GM21447 (cell line): ENCODE data around the gene FBN2.

Source experiments
- ATAC-seq: cut with Tn5 transposase; IDR thresholded peaks from one replicate; pipeline ENCODE4 v1.9.1; 2021; ENCODE audit not compliant: unreplicated experiment

The FBN2 gene

GRCh38 chr5:128538000-128538249 is at the start of gene FBN2:
TSS of gene FBN2 (minus strand) at chr5:128538245. CDS start at chr5:128537603, 642 bp downstream.
- no peak for ATAC-seq

- no peak for ATAC-seq
Measured at GRCh38 chr5:128587275-128587674, 49.2 kb upstream of the FBN2 start.

DNA sequence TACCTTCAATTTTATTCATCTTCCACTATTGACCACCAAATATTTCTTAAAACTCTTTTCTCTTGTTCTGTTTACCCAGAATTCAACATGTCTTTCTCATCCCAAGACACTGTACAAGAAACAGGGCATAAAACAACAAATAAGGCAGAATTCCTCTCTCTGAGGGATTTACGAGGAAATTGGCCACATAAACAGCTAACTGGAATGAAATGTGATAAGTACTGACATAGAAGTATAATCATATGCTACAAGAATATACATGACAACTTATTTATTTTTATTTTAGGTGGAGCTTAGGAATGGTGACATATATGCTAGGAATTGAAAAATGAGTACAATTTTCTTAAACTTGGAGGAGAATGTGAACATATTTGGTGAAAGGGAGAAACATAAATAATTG is 48.8 kb upstream of the FBN2 start:
- no peak for ATAC-seq

DNA sequence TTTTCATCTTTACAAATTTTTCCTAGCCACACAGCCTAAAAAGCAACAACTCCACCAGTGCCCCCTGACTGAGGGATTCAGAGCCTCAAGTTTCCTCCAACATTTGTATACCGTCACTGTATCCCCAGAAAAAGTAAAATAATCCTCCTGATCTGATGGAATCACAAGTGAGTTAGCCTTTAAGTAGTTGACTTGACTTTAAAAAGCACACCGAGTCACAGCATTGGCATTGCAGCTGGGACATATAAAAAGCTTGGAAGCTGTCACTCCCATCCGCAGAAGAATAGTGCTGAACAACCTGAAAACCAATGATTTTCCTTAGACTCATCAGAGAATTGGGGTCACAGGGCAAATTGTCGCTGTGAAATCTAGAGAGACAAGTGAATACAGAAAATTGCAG is 41.6 kb upstream of the FBN2 start:
- no peak for ATAC-seq

GRCh38 chr5:128579093-128579492 is 41.0 kb upstream of the FBN2 start:
- no peak for ATAC-seq

DNA sequence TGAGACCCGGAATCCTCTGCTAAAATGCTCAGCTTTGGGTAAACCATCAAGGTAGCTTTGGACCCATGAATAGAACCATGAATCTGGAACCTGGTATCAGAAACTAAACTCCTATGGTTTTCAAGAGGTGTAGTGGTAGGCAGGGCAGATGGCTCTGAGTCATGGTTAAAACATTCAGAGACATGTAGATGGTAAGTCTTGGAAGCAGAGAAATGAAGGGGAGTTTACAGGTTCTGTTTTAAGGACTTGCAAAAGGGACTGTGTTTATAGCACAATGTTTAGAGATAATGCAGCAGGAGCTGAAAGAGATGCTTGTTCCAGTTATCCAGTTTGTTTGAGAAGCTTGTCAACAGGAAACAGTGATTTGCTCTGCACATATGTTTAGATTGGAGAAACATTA is 36.0 kb upstream of the FBN2 start:
- no peak for ATAC-seq

GRCh38 chr5:128572930-128573319 is 34.9 kb upstream of the FBN2 start:
- ATAC-seq: no peak

DNA sequence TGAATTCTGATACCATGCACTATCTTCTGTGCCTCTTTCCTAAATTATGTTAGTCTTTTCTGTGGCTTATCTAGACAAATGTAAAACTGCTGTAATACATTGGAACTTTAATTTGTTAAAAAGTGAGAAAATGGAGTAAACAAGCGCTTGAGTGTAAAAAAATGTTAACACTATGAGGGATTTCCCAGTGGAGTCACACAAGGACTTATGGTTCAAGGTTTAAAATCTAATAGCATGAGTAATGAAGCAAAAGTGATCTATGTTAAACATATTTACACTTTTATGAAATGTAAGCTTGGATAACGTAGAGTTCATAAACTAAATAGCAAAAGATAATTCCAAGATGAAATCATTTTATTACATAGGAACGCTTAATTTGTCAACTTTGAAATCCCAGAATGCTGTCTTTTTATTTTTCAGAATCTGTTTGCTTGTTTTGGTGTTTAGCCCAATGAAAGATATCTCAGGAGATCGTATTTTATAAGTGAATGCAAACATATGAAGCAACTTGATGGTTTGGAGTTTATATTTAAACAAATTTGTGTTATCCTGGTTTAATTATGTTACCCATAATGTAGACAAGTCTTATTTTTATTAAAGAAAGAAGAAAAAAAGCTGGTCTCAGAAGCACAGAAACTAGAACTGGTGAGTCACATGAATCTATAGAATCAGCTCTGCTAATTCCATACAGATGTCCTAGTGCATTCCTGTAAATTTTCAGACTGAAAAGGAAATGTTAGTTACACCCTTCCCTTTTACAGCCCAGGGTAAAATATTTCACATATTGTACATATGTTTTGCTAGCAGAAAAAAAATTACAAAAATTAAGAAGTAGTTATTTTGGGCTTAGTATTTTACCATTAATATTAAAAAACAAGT is 34.2 kb upstream of the FBN2 start:
- ATAC-seq: no peak

- ATAC-seq: no peak
Measured at GRCh38 chr5:128566178-128566577, 28.1 kb upstream of the FBN2 start.

- no peak for ATAC-seq
Measured at GRCh38 chr5:128559300-128560297, 21.6 kb upstream of the FBN2 start.

DNA sequence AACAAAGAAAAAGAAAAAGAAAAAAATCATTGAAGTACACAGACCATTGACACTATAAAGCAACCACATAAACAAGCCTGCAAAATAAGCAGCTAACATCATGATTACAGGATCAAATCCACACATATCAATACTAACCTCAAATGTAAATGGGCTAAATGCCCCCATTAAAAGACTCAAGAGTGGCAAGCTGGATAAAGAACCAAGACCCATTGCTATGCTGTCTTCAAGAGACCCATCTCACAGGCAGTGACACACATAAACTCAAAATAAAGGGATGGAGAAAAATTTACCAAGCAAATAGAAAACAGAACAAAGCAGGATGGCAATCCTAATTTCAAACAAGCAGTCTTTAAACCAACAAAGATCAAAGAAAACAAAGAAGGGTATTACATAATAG is 15.7 kb upstream of the FBN2 start:
- no peak for ATAC-seq

DNA sequence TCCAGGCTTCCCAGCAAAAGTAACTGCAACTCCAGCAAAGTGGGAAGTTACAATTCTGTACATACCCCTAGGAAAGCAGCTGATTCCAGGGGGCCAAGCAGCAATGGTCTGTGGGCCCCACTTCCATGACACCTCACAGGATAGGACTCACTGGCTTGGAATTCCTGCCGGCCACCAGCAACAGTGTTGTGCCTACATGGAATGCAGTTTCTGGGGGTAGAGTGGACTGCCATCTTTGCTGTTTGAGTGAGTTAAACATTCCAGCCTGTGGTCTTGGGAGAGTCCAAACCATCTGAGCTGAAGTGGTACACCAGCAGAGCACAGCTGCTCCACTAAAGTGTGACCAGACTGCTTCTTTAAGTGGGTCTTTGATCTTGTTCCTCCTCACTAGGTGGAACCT is 13.4 kb upstream of the FBN2 start:
- ATAC-seq: no peak

DNA sequence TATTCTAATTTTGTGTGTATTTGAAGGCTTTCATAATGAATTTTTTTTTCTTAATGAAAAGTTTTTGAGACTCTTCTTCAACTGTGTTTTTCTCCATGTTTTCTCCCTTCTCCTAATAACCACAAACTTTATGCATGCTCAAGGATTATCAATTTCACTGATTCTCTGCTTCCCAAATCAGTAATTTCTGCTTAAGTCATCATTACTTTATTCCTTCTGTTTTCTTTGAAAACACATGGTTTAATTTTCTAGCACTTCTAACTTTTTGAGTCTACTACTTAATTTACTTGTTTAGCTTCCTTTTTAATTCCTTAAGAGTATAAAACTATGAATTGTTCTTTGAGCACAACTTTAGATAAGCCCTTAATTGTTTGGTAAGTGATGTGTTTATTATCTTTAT is 11.5 kb upstream of the FBN2 start:
- no peak for ATAC-seq

DNA sequence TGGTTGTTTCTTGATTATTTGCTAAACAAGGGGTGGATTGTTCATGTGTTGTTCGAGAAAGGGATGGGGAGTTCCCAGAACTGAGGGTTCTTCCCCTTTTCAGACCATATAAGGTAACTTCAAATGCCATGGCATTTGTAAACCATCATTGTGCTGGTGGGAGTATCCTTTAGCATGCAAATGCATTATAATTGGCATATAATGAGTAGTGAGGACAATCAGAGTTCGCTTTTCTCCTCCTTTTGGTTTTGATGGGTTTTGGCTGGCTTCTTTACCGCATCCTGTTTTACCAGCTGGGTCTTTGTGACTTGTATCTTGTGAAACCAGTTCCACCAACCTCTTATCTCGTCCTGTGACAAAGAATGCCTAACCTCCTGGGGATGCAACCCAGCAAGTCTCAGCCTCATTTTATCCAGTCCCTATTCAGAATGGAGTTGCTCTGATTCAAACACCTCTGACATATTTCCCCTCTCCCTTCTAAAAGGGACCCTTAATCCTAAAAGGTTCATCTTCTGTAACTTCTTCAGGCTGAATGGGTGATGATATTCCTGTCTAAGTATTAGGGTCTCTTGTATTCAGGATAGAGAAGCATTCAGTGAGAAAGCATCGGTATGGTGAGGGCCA is 8.7 kb upstream of the FBN2 start:
- ATAC-seq: no peak

DNA sequence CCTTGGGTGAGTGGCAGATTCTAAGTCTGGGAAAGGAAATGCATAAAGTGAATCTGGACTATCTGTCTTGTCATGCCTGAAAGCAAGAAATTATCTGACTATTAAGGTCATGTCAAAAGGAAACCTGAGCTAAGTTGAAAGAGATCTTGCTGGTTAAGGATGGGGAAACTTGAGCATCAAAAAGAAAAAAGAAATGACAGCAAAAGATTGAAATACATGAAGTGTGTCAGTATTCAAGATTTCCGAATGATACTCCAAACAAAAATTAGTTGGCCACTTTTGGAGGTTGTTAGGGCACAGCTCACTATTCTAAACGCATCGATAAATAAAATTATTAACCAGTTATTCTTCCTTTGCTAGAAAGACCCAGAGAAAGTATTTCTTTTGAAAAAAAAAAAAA is 3.3 kb upstream of the FBN2 start:
- ATAC-seq: no peak

DNA sequence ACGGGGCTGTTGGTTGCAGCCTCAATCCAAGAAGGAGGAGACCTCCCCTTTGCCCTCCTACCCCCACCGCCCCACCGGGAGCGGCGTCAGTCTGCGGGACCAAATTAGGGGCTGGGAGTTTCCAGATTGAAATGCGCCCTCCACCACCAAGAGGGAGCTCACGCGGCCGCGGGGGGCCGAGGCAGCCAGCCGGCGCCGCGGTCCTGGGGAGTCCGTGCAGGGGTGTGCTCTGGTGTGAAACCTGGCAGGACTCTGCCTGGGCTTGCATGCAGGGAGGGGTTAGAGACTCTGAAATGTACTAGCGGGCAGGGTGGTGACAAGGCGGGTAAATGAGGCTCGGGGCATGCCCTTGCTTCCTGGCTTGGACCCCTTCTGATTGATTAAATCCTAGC is 989 bp upstream of the FBN2 start:
- no peak for ATAC-seq

- no peak for ATAC-seq
Measured at GRCh38 chr5:128538250-128539037, 399 bp upstream of the FBN2 start.

DNA sequence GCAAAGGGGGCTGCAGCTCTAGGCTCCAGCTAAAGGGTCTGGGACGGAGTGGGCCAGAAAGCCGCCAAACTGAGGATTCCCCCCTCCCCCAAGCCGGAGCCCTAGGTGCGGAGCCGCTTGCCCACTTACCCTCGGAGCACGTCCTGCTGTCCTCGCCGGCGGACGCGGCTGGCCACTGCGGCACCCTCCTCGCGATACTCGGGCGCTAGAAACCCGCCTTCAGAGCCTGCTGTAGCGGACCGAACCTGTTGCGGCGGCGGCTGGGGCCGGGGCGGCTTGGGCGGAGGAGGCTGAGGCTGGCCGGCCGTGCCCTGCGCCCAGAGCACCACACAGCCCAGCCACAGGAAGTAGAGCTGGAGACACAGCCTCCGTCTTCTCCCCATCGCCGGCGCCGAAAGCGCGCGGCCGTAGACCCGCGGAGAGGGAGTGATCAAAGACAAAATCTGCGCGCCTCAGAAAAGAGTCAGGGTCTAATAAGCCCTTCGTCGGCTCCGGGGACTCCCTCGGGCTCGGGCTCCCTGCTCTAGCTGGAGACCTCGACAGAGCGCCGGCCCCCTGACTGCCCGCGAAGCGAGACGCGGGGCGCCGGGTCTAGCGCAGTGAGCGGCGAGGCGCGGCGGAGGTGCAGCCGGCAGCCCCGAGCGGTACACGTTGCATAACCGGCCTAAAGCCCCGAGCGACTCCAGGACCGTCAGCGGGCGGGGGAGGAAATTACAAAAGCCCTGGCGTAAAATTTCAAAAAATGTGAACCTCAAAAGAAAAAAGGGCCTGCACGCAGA is 635 bp downstream of the FBN2 start:
- ATAC-seq: no peak

- no peak for ATAC-seq
Measured at GRCh38 chr5:128536254-128537220, 1.5 kb downstream of the FBN2 start.
